22Rv1 (cell line): ENCODE measurements around the gene VANGL1.

ENCODE experiments used
- H3K27ac ChIP-seq: fragments of 450-650 bp; 2 replicates; pipeline ENCODE4 v1.5.1; 2017
- ZFX ChIP-seq: fragments of 450-650 bp; IDR thresholded peaks from 2 replicates; pipeline ENCODE4 v1.6.1; 2017; ENCODE audit warnings: antibody characterized with exemption, borderline replicate concordance
- TF ChIP-seq, protein P1 (sequence below): fragments of 450-650 bp; IDR thresholded peaks from 2 replicates; pipeline ENCODE4 v1.5.1; 2017; ENCODE audit warnings: mild to moderate bottlenecking

The VANGL1 gene

DNA sequence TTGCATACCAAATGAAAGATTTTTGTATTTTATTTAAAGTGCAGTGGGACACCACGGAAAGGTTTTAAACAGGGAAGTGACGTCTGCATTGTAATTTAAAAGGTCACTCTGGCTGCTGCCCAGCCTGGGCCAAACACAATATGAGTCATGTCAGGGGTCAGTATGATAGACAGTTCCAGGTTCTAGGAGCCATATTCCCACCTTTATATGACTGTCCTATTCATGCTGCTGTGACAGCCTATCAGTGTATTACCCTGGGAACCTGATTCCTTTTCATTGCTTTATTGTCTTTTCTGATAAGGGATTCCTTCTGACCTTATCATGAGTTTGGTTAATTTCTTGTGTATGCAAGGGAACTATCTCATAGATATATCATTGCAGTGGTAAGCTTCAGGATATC, 5.3 kb downstream of the VANGL1 start:
- no peak for TF ChIP-seq ZFX
- TF ChIP-seq, protein P1, sequence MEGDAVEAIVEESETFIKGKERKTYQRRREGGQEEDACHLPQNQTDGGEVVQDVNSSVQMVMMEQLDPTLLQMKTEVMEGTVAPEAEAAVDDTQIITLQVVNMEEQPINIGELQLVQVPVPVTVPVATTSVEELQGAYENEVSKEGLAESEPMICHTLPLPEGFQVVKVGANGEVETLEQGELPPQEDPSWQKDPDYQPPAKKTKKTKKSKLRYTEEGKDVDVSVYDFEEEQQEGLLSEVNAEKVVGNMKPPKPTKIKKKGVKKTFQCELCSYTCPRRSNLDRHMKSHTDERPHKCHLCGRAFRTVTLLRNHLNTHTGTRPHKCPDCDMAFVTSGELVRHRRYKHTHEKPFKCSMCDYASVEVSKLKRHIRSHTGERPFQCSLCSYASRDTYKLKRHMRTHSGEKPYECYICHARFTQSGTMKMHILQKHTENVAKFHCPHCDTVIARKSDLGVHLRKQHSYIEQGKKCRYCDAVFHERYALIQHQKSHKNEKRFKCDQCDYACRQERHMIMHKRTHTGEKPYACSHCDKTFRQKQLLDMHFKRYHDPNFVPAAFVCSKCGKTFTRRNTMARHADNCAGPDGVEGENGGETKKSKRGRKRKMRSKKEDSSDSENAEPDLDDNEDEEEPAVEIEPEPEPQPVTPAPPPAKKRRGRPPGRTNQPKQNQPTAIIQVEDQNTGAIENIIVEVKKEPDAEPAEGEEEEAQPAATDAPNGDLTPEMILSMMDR = no peak
- no peak overlapping the region for H3K27ac ChIP-seq

- no peak overlapping the region for H3K27ac ChIP-seq
- TF ChIP-seq, protein P1 = no peak
- TF ChIP-seq ZFX = no peak
These were observed 5.7 kb downstream of the VANGL1 start for GRCh38 chr1:115647507-115647906.

GRCh38 chr1:115647919-115648650, 6.3 kb downstream of the VANGL1 start:
- TF ChIP-seq, protein P1 = no peak
- no peak for TF ChIP-seq ZFX
- no peak overlapping the region for H3K27ac ChIP-seq

GRCh38 chr1:115648717-115649691, 7.2 kb downstream of the VANGL1 start:
- H3K27ac ChIP-seq = no peak overlapping the region
- no peak for TF ChIP-seq ZFX

GRCh38 chr1:115649964-115650363, 8.2 kb downstream of the VANGL1 start:
- no peak overlapping the region for H3K27ac ChIP-seq

DNA sequence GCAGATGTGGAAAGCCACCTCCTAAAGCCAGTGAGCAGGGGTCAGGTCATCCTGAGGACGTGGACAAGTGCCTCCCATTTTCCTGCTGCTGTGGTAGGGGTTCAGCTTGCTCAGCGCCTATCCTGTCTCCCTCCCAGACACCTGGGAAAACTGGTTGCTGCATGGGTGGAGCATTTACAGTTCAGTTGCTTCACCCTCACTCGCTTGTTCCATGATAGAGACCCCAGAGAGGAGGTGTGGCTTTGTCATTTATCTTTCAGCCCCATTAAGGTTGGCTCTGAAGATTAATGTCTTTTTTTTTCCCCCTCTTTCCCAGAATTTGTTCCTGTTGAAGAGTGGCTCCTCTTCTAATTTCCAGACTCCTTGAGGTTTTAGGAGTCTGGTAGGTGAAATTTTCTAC, 9.2 kb downstream of the VANGL1 start:
- no peak overlapping the region for H3K27ac ChIP-seq
- TF ChIP-seq, protein P1 = no peak
- TF ChIP-seq ZFX = no peak

More at GRCh38 chr1:115649964-115650363, 8.2 kb downstream of the VANGL1 start:
- TF ChIP-seq ZFX = no peak
- TF ChIP-seq, protein P1 = no peak

DNA sequence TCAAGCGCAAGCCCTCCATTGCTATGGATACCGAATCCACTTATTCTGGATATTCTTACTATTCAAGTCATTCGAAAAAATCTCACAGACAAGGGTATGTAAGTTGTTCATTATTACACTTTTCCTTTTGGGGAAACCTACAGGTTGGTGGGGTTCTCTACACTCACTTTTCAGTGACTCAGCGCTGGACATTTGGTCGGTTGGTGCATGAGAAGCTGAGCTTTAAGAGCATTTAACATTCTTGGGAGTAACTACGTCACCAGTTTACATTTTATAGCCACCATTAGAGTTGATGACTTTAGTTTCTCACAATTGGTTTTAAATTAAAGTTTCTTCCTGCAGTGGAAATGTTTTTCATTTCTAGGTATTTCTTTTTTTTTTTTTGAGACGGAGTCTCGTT, 9.6 kb downstream of the VANGL1 start:
- TF ChIP-seq, protein P1 = no peak
- no peak for TF ChIP-seq ZFX
- H3K27ac ChIP-seq = no peak overlapping the region
